Naive thymus-derived CD4-positive, alpha-beta T cell (primary cell): ENCODE results near the gene SHISA7. TPM values are rescaled to one million over a fixed set of nuclear protein-coding genes. Genes with fewer than 3 reads are reported as not detected.
A peak's percentile ranks its signal among the peaks of the same experiment; 100 is the strongest.
"Not testable (repeated sequence)": the region's sequence is repeated elsewhere in the genome, so short reads cannot be mapped to it uniquely, and the experiment has no call there.

Experiments
- ATAC-seq: fragments of 150-1000 bp; cut with Tn5 transposase; 2 replicates; pipeline ENCODE4 v1.10.0; 2021; ENCODE audit warnings: mild to moderate bottlenecking, moderate library complexity
- CTCF ChIA-PET: fragments of 350-600 bp; sonication (Branson Sonifier 250); formaldehyde crosslinking; loops from one replicate; lab custom pipeline; 2021; ENCODE audit warnings: antibody characterized with exemption; lab: Charles Lee
- POLR2A ChIA-PET: fragments of 350-600 bp; sonication (Branson Sonifier 250); formaldehyde crosslinking; loops from one replicate; lab custom pipeline; 2021; ENCODE audit warnings: antibody characterized with exemption, inconsistent platforms; lab: Charles Lee
- DNase-seq, 9 donors: peaks; one replicate each; pipeline versions ENCODE4 v3.0.0 to v3.0.0-alpha.2; 2020 to 2022; ENCODE audit warnings: mixed read lengths in 1 of 9
- H3K27ac ChIP-seq: one replicate; pipeline ENCODE4 v1.7.0; 2013; ENCODE audit warnings: mild to moderate bottlenecking, low read depth, low read length, moderate library complexity
- H3K27me3 ChIP-seq, 2 donors: one replicate each; pipeline ENCODE4 v1.7.0; 2013; ENCODE audit warnings: low read length in 2 of 2, mild to moderate bottlenecking in 2 of 2, moderate library complexity in 2 of 2; ENCODE audit not compliant: control insufficient read depth in 2 of 2, insufficient read depth in 2 of 2
- H3K36me3 ChIP-seq, 3 experiments: 1 replicate in 2 of 3; 2 replicates in 1 of 3; pipeline ENCODE4 v1.7.0; 2013; ENCODE audit warnings: low read length in 3 of 3, mild to moderate bottlenecking in 3 of 3, moderate library complexity in 1 of 3; ENCODE audit not compliant: insufficient read depth in 3 of 3, control insufficient read depth in 2 of 3
- H3K4me1 ChIP-seq, 2 donors: one replicate each; pipeline ENCODE4 v1.7.0; 2013; ENCODE audit warnings: low read length in 2 of 2, mild to moderate bottlenecking in 2 of 2, moderate library complexity in 1 of 2; ENCODE audit not compliant: control insufficient read depth in 2 of 2, insufficient read depth in 2 of 2
- H3K4me3 ChIP-seq: 2 replicates; pipeline ENCODE4 v1.7.0; 2013; ENCODE audit warnings: mild to moderate bottlenecking, low read length
- H3K9me3 ChIP-seq, 3 experiments: 1 replicate in 2 of 3; 2 replicates in 1 of 3; pipeline ENCODE4 v1.7.0; 2013; ENCODE audit warnings: low read length in 3 of 3; ENCODE audit not compliant: control insufficient read depth in 2 of 3
- H3K27ac Mint-ChIP-seq, 9 donors: one replicate each; pipeline ENCODE4 v1.8.0; 2020 to 2022; ENCODE audit warnings: mixed read lengths in 9 of 9, mild to moderate bottlenecking in 8 of 9, moderate library complexity in 5 of 9, inconsistent platforms in 2 of 9
- H3K27me3 Mint-ChIP-seq, 5 donors: one replicate each; pipeline ENCODE4 v1.8.0; 2021 to 2022; ENCODE audit warnings: mixed read lengths in 5 of 5, mild to moderate bottlenecking in 1 of 5
- H3K36me3 Mint-ChIP-seq, 5 donors: one replicate each; pipeline ENCODE4 v1.8.0; 2020 to 2022; ENCODE audit warnings: mixed read lengths in 5 of 5, mild to moderate bottlenecking in 3 of 5, inconsistent platforms in 1 of 5
- H3K4me1 Mint-ChIP-seq, 7 donors: one replicate each; pipeline ENCODE4 v1.8.0; 2020 to 2022; ENCODE audit warnings: mixed read lengths in 7 of 7, mild to moderate bottlenecking in 3 of 7, inconsistent platforms in 1 of 7
- H3K4me3 Mint-ChIP-seq, 10 donors: one replicate each; pipeline ENCODE4 v1.8.0; 2020 to 2022; ENCODE audit warnings: mild to moderate bottlenecking in 10 of 10, mixed read lengths in 10 of 10, moderate library complexity in 6 of 10, inconsistent platforms in 2 of 10
- H3K9me3 Mint-ChIP-seq, 11 donors: one replicate each; pipeline ENCODE4 v1.8.0; 2020 to 2022; ENCODE audit warnings: mixed read lengths in 11 of 11, mild to moderate bottlenecking in 4 of 11, inconsistent platforms in 1 of 11, moderate library complexity in 1 of 11
- intact Hi-C, 2 donors: fragments of 100-400 bp; cut with micrococcal nuclease; formaldehyde crosslinking; loops; one replicate each; pipeline ENCODE4 v1.15.1; 2023
- polyA plus RNA-seq, 2 donors: library from polyadenylated mRNA; unstranded; fragments of 300-500 nt; fragmentation: Illumina TruSeq; gene quantifications; one replicate each; pipeline ENCODE4 v1.2.3, GENCODE V29; 2021
- total RNA-seq, 6 experiments: library from RNA in 5 of 6; stranded (reverse) in 5 of 6; gene quantifications; 1 replicate in 5 of 6; 2 replicates in 1 of 6; pipeline ENCODE4 v1.2.3 and lab custom pipeline; 2021 to 2026

SHISA7 gene
- total and polyA plus RNA-seq, 7 experiments from 2014 or later, result not detected

GRCh38 chr19:55408533-55408872, 34.6 kb downstream of the SHISA7 start:
- ChIA-PET POLR2A (interaction anchor here (0.8 to 3.5 kb wide), 10 partner anchors 11 to 1293 kb away, joined by 3 to 23 read pairs (median 7); partner anchors contain the start of genes HSPBP1, KMT5C, TFPT and TMEM238), CTCF (interaction anchor here (0.5 kb wide), 1 partner anchor 1437 kb away, joined by 3 read pairs; no protein-coding TSS in a partner anchor)
- Histone ChIP-seq H3K9me3 (peaks cover 0 to 9% (median 0%) of the 10 kb centered on the region in 3 experiments), H3K4me1 (peaks cover 17 to 24% of the 10 kb centered on the region in 2 donors), H3K27me3 (no peaks in the 10 kb centered on the region), H3K27ac (peak overlapping the region; percentile 96), H3K36me3 (peaks cover 0 to 19% (median 0%) of the 10 kb centered on the region in 3 experiments), H3K4me3 (peak overlapping the region; percentile 89)
- peak overlapping the region; percentile 93 to 100 (median 99) for H3K27ac Mint-ChIP-seq
- H3K9me3 Mint-ChIP-seq, result peaks cover 0 to 14% (median 4%) of the 10 kb centered on the region in 11 donors
- peaks cover 0 to 12% (median 0%) of the 10 kb centered on the region in 5 donors for H3K27me3 Mint-ChIP-seq
- peak overlapping the region; percentile 86 to 97 (median 92) for H3K4me3 Mint-ChIP-seq
- intact Hi-C loops, result loop anchor here (1.0 to 5.0 kb wide), 17 partner anchors 23 to 732 kb away; partner anchors contain the start of genes HSPBP1 (in 2 of the 2), ISOC2 (in 2 of the 2), KMT5C (in 2 of the 2) and PPP6R1 (in 2 of the 2)
- H3K4me1 Mint-ChIP-seq, result peaks cover 21 to 36% (median 26%) of the 10 kb centered on the region in 7 donors
- DNase-seq (no peak), ATAC-seq (no peak)
- peaks cover 0 to 41% (median 8%) of the 10 kb centered on the region in 5 donors for H3K36me3 Mint-ChIP-seq

- Mint-ChIP-seq H3K4me1 (peaks cover 21 to 36% (median 26%) of the 10 kb centered on the region in 7 donors), H3K27me3 (peaks cover 0 to 12% (median 0%) of the 10 kb centered on the region in 5 donors), H3K27ac (peak overlapping the region; percentile 93 to 100 (median 99)), H3K36me3 (peaks cover 0 to 45% (median 12%) of the 10 kb centered on the region in 5 donors), H3K4me3 (peak overlapping the region; percentile 86 to 97 (median 92)), H3K9me3 (peaks cover 0 to 14% (median 4%) of the 10 kb centered on the region in 11 donors)
- H3K4me3 ChIP-seq, result peak overlapping the region; percentile 89
- ChIA-PET POLR2A (interaction anchor here (0.6 to 5.3 kb wide), 21 partner anchors 11 to 1293 kb away, joined by 3 to 82 read pairs (median 7); partner anchors contain the start of genes FIZ1, HSPBP1, ISOC2 and RPL28), CTCF (interaction anchor here (0.5 to 1.0 kb wide), 2 partner anchors 267 to 1436 kb away, joined by 3 read pairs; no protein-coding TSS in a partner anchor)
- intact Hi-C loops, result loop anchor here (1.0 to 5.0 kb wide), 18 partner anchors 23 to 733 kb away; partner anchors contain the start of genes HSPBP1 (in 2 of the 2), ISOC2 (in 2 of the 2), KMT5C (in 2 of the 2) and PPP6R1 (in 2 of the 2)
- no peaks in the 10 kb centered on the region for H3K27me3 ChIP-seq
- H3K36me3 ChIP-seq, result peaks cover 0 to 24% (median 0%) of the 10 kb centered on the region in 3 experiments
- peaks cover 0 to 9% (median 0%) of the 10 kb centered on the region in 3 experiments for H3K9me3 ChIP-seq
- DNase-seq (peak; percentile 94 to 99 (median 97)), ATAC-seq (peak; percentile 93)
- peaks cover 17 to 24% of the 10 kb centered on the region in 2 donors for H3K4me1 ChIP-seq
- H3K27ac ChIP-seq, result peak overlapping the region; percentile 96
Measured at GRCh38 chr19:55407800-55408532, 35.1 kb downstream of the SHISA7 start.

GRCh38 chr19:55407550-55407799, 35.6 kb downstream of the SHISA7 start, which contains the start of gene UBE2S:
UBE2S (minus strand) TSS chr19:55407788; CDS start chr19:55407589, 199 bp downstream.
- peak within 1 kb of the TSS; percentile 93 to 100 (median 99) for H3K27ac Mint-ChIP-seq
- H3K27me3 Mint-ChIP-seq, result peaks cover 0 to 12% (median 0%) of the 10 kb centered on the region in 5 donors
- ATAC-seq, H3K9me3 ChIP-seq, H3K27me3 ChIP-seq, DNase-seq: not testable (repeated sequence)
- Histone ChIP-seq H3K4me3 (peak within 1 kb of the TSS; percentile 89), H3K27ac (peak within 1 kb of the TSS; percentile 96), H3K36me3 (peaks cover 0 to 29% (median 0%) of the 10 kb centered on the region in 3 experiments), H3K4me1 (peaks cover 17 to 24% of the 10 kb centered on the region in 2 donors)
- intact Hi-C loops, result loop anchor here (1.0 to 5.0 kb wide), 5 partner anchors 105 to 345 kb away; partner anchors contain the start of gene RDH13 (in 1 of the 2)
- peaks cover 0 to 45% (median 13%) of the 10 kb centered on the region in 5 donors for H3K36me3 Mint-ChIP-seq
- POLR2A ChIA-PET, result interaction anchor here (0.6 to 5.3 kb wide), 16 partner anchors 10 to 192 kb away, joined by 4 to 82 read pairs (median 6); partner anchors contain the start of genes FIZ1, HSPBP1, ISOC2 and RPL28
- H3K4me3 Mint-ChIP-seq, result peak within 1 kb of the TSS; percentile 86 to 97 (median 92)
- H3K4me1 Mint-ChIP-seq, result peaks cover 21 to 36% (median 26%) of the 10 kb centered on the region in 7 donors
- peaks cover 0 to 14% (median 4%) of the 10 kb centered on the region in 11 donors for H3K9me3 Mint-ChIP-seq
- CTCF ChIA-PET, result interaction anchor here (1.0 kb wide), 1 partner anchor 267 kb away, joined by 3 read pairs; no protein-coding TSS in a partner anchor

GRCh38 chr19:55406826-55407549, 36.1 kb downstream of the SHISA7 start:
- no peaks in the 10 kb centered on the region for H3K27me3 ChIP-seq
- H3K27ac Mint-ChIP-seq, result peak overlapping the region; percentile 75 to 100 (median 89)
- H3K4me1 Mint-ChIP-seq, result peaks cover 21 to 36% (median 29%) of the 10 kb centered on the region in 7 donors
- DNase-seq (peak in 2 of 9 donors; percentile 23 to 39), ATAC-seq (no peak)
- H3K9me3 ChIP-seq, result peaks cover 0 to 9% (median 0%) of the 10 kb centered on the region in 3 experiments
- peaks cover 0 to 14% (median 4%) of the 10 kb centered on the region in 11 donors for H3K9me3 Mint-ChIP-seq
- H3K4me3 ChIP-seq, result peak overlapping the region; percentile 89
- peaks cover 0 to 34% (median 2%) of the 10 kb centered on the region in 3 experiments for H3K36me3 ChIP-seq
- ChIA-PET CTCF (interaction anchor here (1.0 kb wide), 1 partner anchor 266 kb away, joined by 3 read pairs; no protein-coding TSS in a partner anchor), POLR2A (interaction anchor here (0.6 to 5.3 kb wide), 15 partner anchors 10 to 192 kb away, joined by 4 to 82 read pairs (median 7); partner anchors contain the start of genes FIZ1, HSPBP1, ISOC2 and RPL28)
- intact Hi-C loops, result loop anchor here (1.0 to 5.0 kb wide), 5 partner anchors 105 to 345 kb away; partner anchors contain the start of gene RDH13 (in 1 of the 2)
- peaks cover 0 to 12% (median 0%) of the 10 kb centered on the region in 5 donors for H3K27me3 Mint-ChIP-seq
- H3K36me3 Mint-ChIP-seq, result peaks cover 0 to 46% (median 15%) of the 10 kb centered on the region in 5 donors
- H3K27ac ChIP-seq, result peak overlapping the region; percentile 96
- peak overlapping the region; percentile 82 to 97 (median 89) for H3K4me3 Mint-ChIP-seq
- peaks cover 17 to 24% of the 10 kb centered on the region in 2 donors for H3K4me1 ChIP-seq

- peak overlapping the region; percentile 96 for H3K27ac ChIP-seq
- DNase-seq, result no peak
- H3K4me3 ChIP-seq, result peak overlapping the region; percentile 89
Measured at GRCh38 chr19:55406091-55406825, 36.8 kb downstream of the SHISA7 start.

More at GRCh38 chr19:55406091-55406825, 36.8 kb downstream of the SHISA7 start:
- H3K4me1 ChIP-seq, result peaks cover 17 to 24% of the 10 kb centered on the region in 2 donors
- peaks cover 0 to 40% (median 2%) of the 10 kb centered on the region in 3 experiments for H3K36me3 ChIP-seq
- no peak for ATAC-seq
- Mint-ChIP-seq H3K4me3 (peak overlapping the region; percentile 82 to 97 (median 89)), H3K36me3 (peaks cover 0 to 44% (median 18%) of the 10 kb centered on the region in 5 donors), H3K4me1 (peaks cover 21 to 36% (median 29%) of the 10 kb centered on the region in 7 donors), H3K27me3 (peaks cover 0 to 5% (median 0%) of the 10 kb centered on the region in 5 donors), H3K9me3 (peaks cover 0 to 14% (median 3%) of the 10 kb centered on the region in 11 donors), H3K27ac (peak overlapping the region; percentile 37 to 100 (median 77))
- ChIA-PET CTCF (interaction anchor here (0.8 to 1.2 kb wide), 2 partner anchors 98 to 265 kb away, joined by 5 to 7 read pairs; no protein-coding TSS in a partner anchor), POLR2A (interaction anchor here (0.8 to 5.3 kb wide), 7 partner anchors 12 to 105 kb away, joined by 3 to 82 read pairs (median 5); partner anchors contain the start of genes ISOC2, RPL28, TMEM238 and ZNF628)
- H3K27me3 ChIP-seq, result no peaks in the 10 kb centered on the region
- intact Hi-C loops, result loop anchor here (5.0 kb wide), 4 partner anchors 104 to 344 kb away; partner anchors contain the start of gene RDH13 (in 1 of the 2)
- peaks cover 0 to 9% (median 0%) of the 10 kb centered on the region in 3 experiments for H3K9me3 ChIP-seq
